AG08395 (cell line): ENCODE data around the gene TLCD3B.
"Not testable (repeated sequence)": the region's sequence is repeated elsewhere in the genome, so short reads cannot be mapped to it uniquely, and the experiment has no call there.

Experiments
- DNase-seq: peaks from one replicate; pipeline ENCODE4 v3.0.0; 2012; ENCODE audit warnings: mixed read lengths, low spot score

The TLCD3B gene

GRCh38 chr16:30060836-30061554 is 29.9 kb upstream of the TLCD3B start:
- DNase-seq, result no peak

DNA sequence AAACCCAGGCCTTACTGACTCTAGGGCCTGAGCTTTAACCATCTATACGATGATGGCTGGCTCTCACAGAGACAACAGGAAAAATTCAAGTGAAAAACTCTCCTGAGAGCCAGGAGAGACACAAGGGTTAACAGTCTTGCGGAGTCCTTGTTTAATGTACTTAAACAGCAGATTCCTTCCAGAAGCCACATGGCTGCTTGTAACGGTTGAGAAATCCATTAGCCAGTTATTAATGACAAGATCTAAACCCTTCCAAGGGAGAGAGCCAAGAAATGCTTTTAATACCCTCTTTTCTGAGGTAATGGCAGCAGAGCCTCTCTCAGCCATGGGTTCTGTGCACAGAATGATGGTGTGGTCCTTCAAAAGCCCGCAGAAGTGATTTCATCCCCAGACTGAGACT is 29.3 kb upstream of the TLCD3B start:
- DNase-seq, result no peak

- DNase-seq, result no peak
These were observed 24.0 kb upstream of the TLCD3B start for GRCh38 chr16:30054959-30055553.

DNA sequence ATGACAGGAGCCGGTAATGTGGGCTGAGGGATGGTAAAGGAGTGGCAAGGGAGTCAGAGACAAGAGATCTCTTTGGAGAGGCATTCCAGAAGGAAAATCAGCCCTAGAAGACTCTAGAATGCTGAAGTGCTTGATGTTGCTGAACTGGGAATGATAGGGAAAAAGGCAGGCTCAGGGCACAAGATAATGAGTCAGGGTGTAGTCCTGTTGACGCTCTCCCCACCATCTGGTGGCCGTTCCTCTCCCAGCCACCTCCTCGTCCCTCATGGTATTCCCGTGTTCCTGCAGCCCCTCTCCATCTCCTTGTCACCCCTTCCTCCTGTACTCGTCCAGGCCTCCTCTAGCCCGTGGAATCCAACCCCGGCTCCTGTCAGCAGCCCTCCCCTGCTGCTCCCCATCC is 23.4 kb upstream of the TLCD3B start:
- DNase-seq, result no peak

DNA sequence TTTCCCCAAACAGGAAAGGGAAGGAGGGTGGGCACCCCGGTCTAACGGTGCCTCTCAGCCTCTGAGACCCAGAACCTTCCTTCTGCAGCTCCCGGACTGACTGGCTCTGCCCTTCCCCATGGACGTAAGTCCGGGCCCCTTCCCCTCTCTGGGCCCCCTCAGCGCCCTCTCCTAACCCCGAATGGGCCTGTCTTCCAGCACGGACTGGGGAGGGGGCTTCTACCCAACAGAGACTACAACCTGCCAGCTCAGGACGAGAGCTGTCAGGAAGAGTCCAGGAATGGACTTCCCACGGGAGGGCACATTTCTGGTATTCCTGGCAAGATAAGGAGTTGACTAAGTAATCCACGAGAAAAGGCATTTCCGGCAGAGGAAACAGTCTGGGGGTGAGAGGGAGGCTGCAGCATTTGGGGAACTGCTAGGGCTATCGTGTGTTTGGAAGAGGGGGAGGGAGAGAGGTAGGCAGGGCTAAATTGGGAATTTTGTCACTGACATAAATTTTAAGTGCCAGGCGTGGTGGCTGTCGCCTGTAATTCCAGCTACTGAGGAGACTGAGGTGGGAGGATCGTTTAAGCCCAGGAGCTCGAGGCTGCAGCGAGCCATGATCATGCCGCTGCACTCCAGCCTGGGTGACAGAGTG is 22.4 kb upstream of the TLCD3B start:
- peak; percentile 62 for DNase-seq

DNA sequence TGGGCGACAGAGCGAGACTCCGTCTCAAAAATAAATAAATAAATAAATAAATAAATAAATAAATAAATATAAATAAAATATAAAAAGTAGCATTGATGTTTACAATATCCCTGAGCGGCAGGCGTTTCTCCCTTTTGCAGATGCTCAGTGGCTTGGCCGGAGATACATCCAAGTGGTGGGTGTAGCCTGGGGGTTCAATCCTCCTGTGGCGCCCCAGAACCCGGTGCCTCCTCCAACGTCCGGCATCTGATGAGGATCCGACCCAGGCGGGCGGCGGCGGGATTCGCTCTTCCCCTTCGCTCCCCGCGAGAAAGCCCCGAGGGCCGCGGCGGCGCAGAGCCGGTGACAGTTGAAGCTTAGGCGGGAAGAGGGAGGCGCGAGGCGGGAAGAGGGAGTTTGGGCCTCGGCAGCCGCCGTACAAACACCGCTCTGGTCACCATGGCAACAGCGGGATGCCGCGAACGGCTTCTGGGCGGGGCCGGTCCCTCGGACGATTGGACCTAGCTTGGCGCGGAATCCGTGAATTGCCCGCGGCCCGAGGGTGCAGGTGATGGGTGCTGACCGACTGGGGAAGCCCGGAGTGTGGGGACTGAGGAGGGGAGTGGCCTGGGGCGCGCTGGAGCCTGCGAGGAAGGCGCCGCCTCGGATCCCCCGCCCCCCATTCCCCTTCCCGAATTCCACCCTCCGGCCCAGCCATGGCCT is 21.8 kb upstream of the TLCD3B start:
- DNase-seq, result peak; percentile 97

- DNase-seq, result peak; percentile 84
These were observed 20.4 kb upstream of the TLCD3B start for GRCh38 chr16:30051518-30051917.

DNA sequence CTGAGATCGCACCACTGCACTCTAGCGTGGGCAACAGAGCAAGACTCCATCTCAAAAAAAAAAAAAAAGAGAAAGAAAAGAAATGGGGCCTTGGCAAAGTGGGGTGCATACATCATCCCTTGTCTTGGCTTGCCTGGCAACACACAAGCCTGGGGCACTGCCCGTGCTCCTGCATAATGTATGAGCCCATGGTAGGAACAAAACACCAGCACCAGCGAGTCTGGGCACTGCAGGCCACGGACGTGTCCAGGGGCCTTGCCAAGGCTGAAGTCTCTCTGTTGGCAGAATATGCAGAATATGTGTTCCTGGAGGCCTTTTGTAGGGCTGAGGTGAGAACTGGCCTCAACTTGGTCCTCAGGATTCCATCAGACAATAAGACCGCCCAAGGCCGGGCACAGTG is 18.8 kb upstream of the TLCD3B start:
- DNase-seq, result no peak

DNA sequence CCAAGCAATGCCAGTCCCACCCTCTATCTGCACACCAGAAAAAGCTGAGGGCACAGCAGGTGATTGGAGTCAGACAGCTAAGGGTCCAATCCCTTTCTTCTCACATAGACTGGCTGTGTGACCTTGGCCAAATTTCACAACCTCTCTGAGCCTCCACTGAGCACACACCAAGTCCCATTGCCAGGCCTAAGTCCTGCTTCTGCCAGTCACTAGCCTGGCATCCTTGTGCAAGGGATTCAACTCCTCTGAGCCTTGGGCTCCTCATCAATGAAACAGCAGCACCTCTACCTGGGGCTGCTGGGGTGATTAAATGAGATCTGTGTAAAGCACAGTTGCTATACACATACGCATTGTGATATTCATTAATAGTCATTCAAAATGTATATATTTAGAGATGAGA is 15.5 kb upstream of the TLCD3B start:
- no peak for DNase-seq

DNA sequence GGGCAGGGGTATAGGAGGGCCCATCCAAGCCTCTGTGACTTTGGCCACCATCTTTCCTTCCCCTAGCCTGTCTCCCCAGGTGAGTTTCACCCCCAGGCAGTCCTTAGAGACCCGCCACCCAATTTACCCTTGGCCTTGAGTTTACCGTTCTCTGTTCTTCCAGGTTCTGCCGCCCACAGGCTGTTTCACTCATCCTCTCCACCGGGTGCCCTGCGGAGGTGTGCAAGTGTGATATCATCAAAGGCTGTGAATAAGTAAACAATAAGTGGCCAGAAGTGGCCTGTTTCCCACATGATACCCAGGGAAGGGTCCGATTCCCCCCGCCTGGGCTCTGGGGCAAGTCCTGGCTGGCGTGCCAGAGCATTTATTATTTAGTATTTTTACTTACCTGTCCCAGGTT is 15.1 kb upstream of the TLCD3B start:
- DNase-seq, result no peak

DNA sequence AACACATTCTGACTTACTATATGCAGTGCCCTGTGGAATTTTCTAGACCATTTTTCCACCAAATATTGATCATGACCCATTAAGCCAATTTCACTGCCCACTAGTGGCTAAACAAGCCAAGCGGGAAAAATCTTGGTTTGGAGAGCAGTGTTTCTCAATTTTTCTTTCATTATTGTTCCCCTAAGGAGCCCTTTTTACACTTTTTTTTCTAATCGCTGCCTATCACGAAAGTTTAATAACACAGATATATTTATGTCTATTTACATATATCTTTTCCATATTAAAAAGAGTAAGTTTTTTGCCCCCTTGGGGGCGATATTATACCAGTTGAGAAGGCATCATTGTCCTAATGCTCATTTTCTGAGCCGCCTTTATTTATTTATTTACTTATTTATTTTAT is 10.8 kb upstream of the TLCD3B start:
- peak; percentile 48 for DNase-seq

DNA sequence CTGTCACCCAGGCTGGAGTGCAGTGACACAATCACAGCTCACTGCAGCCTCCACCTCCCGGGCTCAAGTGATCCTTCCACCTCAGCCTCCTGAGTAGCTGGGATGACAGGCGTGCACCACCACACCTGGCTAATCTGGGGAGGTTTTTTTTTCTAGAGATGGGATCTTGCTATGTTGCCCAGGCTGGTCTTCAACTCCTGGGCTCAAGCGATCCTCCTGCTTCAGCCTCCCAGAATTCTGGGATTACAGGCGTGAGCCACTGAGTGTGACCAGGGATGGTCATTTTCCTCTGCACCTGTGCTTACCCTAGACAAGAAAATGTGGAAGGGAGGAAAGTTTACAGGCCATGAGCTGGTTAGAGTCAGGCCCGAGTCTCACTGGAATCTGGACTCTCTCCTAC is 9.6 kb upstream of the TLCD3B start:
- DNase-seq, result not testable (repeated sequence)

GRCh38 chr16:30040221-30040620 is 9.2 kb upstream of the TLCD3B start:
- DNase-seq, result no peak

DNA sequence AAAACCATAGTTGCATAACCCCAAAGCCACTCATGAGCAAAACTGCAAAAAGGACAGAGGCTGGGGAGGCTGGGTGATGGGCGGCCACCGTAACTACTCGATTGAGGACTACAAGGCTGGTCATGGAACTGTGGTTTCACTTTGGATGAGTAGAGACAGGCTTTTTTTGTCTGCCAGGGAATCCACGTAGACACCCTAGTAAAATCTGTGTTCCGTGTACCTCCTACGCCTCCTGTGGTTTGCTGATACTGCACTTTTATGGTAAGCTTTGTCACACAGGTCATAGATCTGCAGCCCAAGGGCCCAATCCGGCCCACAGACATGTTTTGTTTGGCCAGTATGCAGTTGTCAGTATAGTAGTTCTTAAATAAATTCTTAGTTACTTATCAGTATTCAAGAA is 2.2 kb upstream of the TLCD3B start:
- DNase-seq, result no peak

DNA sequence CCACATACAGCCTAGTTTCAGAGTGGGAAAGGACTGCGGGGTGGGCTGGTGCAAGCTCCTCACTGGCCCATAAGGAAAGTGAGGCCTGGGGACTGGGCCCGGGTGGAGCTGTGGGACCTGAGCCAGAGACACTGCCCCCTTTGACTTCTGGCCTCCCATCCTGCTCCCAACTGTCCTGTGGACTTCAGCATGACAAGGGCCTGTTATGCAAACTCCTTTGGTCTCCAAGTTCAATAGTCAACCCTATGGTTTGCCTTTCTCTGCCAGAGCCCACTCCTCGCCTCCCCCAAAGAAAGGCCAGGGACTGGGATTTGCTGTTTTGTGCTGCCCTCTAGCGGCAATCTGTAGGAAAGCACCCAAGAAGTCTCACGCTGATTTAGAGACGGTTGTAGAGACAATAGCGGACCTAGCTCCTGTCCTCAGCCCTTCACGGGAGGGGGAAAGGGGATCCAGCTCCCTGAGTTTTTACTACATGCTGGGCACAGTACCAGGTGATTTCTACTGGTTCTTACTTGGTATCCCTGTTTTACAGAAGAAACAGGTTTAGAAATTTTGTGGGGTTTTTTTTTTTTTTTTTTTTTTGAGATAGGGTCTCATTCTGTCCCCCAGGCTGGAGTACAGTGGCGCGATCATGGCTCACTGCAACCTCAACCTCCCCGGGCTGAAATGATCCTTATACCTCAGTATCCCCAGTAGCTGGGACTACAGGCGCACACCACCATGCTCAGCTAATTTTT is 1.2 kb upstream of the TLCD3B start:
- DNase-seq, result peak; percentile 70

GRCh38 chr16:30031477-30031918 is 427 bp upstream of the TLCD3B start:
- no peak for DNase-seq

GRCh38 chr16:30030011-30030685 is 923 bp downstream of the TLCD3B start:
- no peak for DNase-seq

DNA sequence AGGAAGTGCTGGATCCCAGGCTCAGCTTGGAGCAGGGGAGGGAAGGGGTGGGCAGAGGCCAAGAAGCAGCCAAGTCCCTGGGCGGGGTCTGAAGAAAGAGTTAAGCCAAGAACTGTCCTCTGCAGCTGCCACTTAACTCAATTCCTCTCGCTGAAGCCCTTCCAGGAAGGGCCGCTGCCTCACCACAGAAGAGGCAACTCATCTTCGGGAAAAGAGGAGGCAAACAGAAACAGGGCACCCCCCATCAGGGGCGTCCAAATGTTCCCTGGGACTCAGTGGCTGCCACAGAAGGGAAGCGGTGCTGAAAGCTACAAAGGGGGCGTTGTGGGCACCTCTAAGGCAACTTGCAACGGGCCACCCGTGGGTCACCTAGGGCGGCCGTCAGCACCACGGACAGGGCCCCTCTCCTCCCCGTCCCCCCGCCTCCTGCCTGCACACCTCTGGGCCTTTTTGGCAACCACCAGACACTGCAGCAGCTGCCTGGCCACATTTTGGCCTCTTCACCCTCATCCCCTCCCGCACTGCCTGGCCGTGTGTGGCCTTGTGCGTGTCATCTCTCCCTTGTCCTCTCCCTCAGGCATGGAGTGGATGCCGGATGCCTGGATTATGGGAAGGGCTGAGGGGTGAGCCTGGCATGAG is 2.5 kb downstream of the TLCD3B start:
- no peak for DNase-seq

DNA sequence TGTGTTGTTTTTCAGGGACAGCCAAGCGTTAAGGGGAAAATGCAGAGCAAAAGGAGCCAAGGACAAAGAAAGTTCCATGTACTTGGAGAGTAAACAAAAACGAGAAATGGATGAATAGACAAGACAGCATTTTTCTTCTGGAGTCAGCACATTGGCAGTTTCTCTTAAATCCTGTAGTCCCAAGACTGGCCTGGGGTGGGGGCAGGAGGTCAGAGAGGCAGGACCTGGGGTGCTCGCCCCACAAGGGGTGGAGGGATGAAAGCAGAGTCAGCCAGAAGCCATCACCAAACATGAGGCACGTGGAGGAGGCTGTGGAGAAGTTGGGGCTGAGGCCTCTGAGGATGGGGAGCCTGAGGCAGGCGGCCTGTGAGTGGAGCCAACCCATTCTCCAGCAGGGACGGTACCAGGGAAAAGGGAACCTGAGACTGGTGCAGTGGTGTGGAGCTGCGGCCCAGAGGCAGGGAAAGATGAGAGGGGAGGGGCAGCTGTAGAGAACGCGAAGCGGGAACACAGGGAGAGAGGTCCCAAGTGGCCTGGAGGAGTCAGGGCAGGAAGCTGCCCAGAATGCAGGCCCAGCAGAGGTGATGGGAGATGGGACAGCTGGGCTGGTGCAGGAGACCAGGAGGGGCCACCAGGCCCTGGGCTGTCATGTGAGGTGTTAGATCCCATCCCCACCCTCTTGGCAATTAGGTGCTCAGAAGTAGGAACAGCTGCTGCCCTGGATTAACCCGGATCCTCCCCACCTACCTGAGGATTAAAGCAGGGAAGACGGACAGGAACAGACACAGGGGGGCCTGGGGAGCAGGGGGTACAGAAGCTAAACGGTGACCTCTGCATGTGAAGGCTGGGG is 3.3 kb downstream of the TLCD3B start:
- no peak for DNase-seq

- no peak for DNase-seq
These were observed 4.6 kb downstream of the TLCD3B start for GRCh38 chr16:30026449-30026848.
